Loucy (cell line): ENCODE data around the gene ZBTB16.

ENCODE experiments used
- H2AFZ ChIP-seq: fragments of 200-600 bp; sonication (generic); 2 replicates; pipeline ENCODE4 v1.6.0; 2016; ENCODE audit warnings: antibody characterized with exemption, mild to moderate bottlenecking, low read length, moderate library complexity
- H3F3A ChIP-seq: fragments of 200-600 bp; 2 replicates; pipeline ENCODE4 v1.6.0; 2016; ENCODE audit warnings: antibody characterized with exemption, low read depth, mild to moderate bottlenecking
- H3K27me3 ChIP-seq: fragments of 200-600 bp; sonication (generic); 2 replicates; pipeline ENCODE4 v1.6.1; 2014; ENCODE audit warnings: low read length, mild to moderate bottlenecking; ENCODE audit not compliant: insufficient read depth, poor library complexity, severe bottlenecking
- H3K36me3 ChIP-seq: fragments of 200-600 bp; sonication (generic); 2 replicates; pipeline ENCODE4 v1.6.1; 2016; ENCODE audit warnings: low read length; ENCODE audit not compliant: insufficient read depth
- H3K4me1 ChIP-seq: fragments of 200-600 bp; sonication (generic); 2 replicates; pipeline ENCODE4 v1.5.1; 2014; ENCODE audit warnings: low read length, mild to moderate bottlenecking; ENCODE audit not compliant: insufficient read depth, poor library complexity, severe bottlenecking
- H3K4me2 ChIP-seq: fragments of 200-600 bp; sonication (generic); 2 replicates; pipeline ENCODE4 v1.6.0; 2014; ENCODE audit warnings: antibody characterized with exemption, low read length, low read depth, mild to moderate bottlenecking; ENCODE audit not compliant: poor library complexity, severe bottlenecking
- H3K4me3 ChIP-seq: fragments of 200-600 bp; sonication (generic); 2 replicates; pipeline ENCODE4 v1.5.1; 2014; ENCODE audit warnings: low read length, mild to moderate bottlenecking, mixed read lengths; ENCODE audit not compliant: poor library complexity, severe bottlenecking
- H3K79me2 ChIP-seq: fragments of 200-600 bp; sonication (generic); 2 replicates; pipeline ENCODE4 v1.6.1; 2014; ENCODE audit warnings: low read length; ENCODE audit not compliant: insufficient read depth
- H3K9ac ChIP-seq: fragments of 200-600 bp; sonication (generic); 2 replicates; pipeline ENCODE4 v1.6.0; 2014; ENCODE audit warnings: mild to moderate bottlenecking, low read depth, low read length, moderate library complexity; ENCODE audit not compliant: poor library complexity, severe bottlenecking
- H3K9me2 ChIP-seq: fragments of 200-600 bp; sonication (generic); replicated peaks from 2 replicates; pipeline ENCODE4 v1.6.1; 2016; ENCODE audit warnings: low read depth, low read length, mixed read lengths
- H3K9me3 ChIP-seq: fragments of 200-600 bp; sonication (generic); 2 replicates; pipeline ENCODE4 v1.6.1; 2014; ENCODE audit warnings: mild to moderate bottlenecking, antibody characterized with exemption, low read length, low read depth; ENCODE audit not compliant: insufficient read depth
- H4K20me1 ChIP-seq: fragments of 200-600 bp; sonication (generic); 2 replicates; pipeline ENCODE4 v1.6.0; 2014; ENCODE audit warnings: antibody characterized with exemption, low read length, mild to moderate bottlenecking; ENCODE audit not compliant: insufficient read depth, poor library complexity, severe bottlenecking
- EZH2phosphoT487 ChIP-seq: fragments of 200-600 bp; IDR thresholded peaks from 2 replicates; pipeline ENCODE4 v1.6.1; 2018; ENCODE audit warnings: antibody characterized with exemption, mild to moderate bottlenecking, moderate library complexity, borderline replicate concordance
- TF ChIP-seq, protein P1 (sequence below): fragments of 200-600 bp; sonication (generic); conservative IDR thresholded peaks from 2 replicates; pipeline ENCODE4 v1.5.1; 2014; ENCODE audit warnings: mild to moderate bottlenecking, antibody characterized with exemption, low read length

Gene ZBTB16

DNA sequence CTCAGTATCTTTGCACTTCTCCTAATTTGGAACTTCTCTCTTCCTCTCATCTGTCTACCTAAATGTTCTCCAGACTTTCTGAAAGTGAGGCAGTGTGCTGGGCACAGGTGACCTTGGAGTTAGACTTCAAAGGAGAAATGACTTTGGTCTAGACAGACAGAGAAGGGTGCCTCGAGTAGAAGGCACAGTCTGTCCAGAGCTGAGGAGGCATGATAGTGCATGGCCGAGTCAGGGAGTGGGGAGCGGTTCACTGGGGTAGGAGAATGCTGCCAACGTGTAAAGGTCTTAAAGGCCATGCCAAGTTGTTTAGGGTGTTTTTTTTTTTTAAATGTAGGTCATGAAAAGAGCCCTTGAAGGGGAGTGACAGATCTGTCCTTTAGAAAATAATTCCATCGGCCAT, 17.3 kb upstream of the ZBTB16 start:
- H3K4me1 ChIP-seq: peaks cover 9% of the 10 kb centered on the region
- no peak overlapping the region for H2AFZ ChIP-seq
- no peaks in the 10 kb centered on the region for H3K9me3 ChIP-seq
- no peak overlapping the region for H3K9ac ChIP-seq
- H4K20me1 ChIP-seq: no peaks in the 10 kb centered on the region
- no peak overlapping the region for H3K4me3 ChIP-seq
- H3K9me2 ChIP-seq: no peaks in the 10 kb centered on the region
- no peak overlapping the region for H3K4me2 ChIP-seq
- H3K79me2 ChIP-seq: no peaks in the 10 kb centered on the region
- H3K36me3 ChIP-seq: no peaks in the 10 kb centered on the region
- no peaks in the 10 kb centered on the region for H3K27me3 ChIP-seq
- TF ChIP-seq, protein P1, sequence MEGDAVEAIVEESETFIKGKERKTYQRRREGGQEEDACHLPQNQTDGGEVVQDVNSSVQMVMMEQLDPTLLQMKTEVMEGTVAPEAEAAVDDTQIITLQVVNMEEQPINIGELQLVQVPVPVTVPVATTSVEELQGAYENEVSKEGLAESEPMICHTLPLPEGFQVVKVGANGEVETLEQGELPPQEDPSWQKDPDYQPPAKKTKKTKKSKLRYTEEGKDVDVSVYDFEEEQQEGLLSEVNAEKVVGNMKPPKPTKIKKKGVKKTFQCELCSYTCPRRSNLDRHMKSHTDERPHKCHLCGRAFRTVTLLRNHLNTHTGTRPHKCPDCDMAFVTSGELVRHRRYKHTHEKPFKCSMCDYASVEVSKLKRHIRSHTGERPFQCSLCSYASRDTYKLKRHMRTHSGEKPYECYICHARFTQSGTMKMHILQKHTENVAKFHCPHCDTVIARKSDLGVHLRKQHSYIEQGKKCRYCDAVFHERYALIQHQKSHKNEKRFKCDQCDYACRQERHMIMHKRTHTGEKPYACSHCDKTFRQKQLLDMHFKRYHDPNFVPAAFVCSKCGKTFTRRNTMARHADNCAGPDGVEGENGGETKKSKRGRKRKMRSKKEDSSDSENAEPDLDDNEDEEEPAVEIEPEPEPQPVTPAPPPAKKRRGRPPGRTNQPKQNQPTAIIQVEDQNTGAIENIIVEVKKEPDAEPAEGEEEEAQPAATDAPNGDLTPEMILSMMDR: no peak
- TF ChIP-seq EZH2phosphoT487: no peak
- no peaks in the 10 kb centered on the region for H3F3A ChIP-seq

DNA sequence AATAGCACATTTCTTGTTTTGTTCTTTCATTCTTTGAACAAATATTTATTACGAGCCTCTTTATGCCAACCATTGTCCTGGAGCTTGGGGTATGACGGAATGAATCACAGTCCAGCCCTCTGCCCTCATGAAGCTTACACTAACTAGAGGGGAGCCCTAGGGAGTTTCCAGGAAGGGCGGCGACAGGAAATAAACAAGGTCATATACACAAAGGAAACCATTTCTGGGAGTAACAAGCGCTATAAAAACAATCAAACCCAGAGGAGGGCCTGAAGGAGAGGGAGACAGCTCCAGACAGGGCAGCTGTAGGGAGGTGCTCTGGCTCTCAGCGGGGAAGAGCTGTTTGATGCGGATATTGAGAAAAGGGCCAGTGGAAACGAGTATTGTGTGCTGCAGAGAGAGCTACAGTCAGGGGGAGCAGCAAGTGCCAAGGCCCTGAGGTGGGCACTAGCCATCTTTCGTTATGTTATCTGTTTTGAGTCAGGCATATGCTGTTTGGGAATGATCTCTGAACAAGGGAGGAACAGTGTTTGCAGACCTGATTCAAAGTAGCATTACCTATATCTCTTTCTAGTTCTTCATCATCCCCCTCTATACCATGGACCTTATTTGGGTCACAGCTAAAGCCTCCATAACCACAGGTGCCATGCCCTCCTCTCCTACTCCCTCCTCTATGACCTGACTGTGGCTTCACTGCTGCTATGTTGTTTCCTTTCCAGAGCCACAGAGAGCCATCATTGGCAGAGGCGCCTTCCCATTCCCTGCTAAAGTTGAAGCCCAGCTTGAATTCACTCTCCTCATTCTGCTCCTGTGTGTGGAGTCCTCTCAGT, 15.3 kb upstream of the ZBTB16 start:
- H3K9me3 ChIP-seq: no peaks in the 10 kb centered on the region
- H3F3A ChIP-seq: no peaks in the 10 kb centered on the region
- H3K4me3 ChIP-seq: no peak overlapping the region
- H2AFZ ChIP-seq: 0 out of 2 replicates have a peak overlapping the region, but pooled peaks have one; percentile 61
- H3K9me2 ChIP-seq: no peaks in the 10 kb centered on the region
- H3K9ac ChIP-seq: no peak overlapping the region
- no peaks in the 10 kb centered on the region for H3K79me2 ChIP-seq
- no peak for TF ChIP-seq EZH2phosphoT487
- TF ChIP-seq, protein P1: no peak
- no peak overlapping the region for H3K4me2 ChIP-seq
- no peaks in the 10 kb centered on the region for H3K27me3 ChIP-seq
- H4K20me1 ChIP-seq: no peaks in the 10 kb centered on the region
- no peaks in the 10 kb centered on the region for H3K36me3 ChIP-seq
- H3K4me1 ChIP-seq: peaks cover 9% of the 10 kb centered on the region

DNA sequence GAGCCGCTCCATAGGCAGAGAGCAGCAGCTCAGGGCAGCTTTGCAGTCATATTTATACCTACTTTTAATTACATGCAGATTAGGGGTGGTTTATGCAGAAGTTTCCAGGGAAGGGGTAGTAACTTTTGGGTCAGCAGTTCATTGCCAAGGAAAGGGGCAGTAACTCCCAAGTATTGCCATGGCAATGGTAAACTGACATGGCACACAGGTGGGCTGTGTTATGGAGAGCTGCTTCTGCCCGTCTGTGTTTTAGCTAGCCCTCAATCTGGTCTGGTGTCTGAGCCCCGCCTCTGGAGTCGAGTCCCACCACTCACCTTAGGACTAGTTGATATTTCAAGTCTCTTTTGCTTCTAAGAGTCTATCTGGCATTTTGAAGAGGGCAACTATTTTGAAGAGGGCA, 12.2 kb upstream of the ZBTB16 start:
- no peaks in the 10 kb centered on the region for H3K9me2 ChIP-seq
- no peaks in the 10 kb centered on the region for H4K20me1 ChIP-seq
- no peak overlapping the region for H3K9ac ChIP-seq
- H3K9me3 ChIP-seq: no peaks in the 10 kb centered on the region
- no peaks in the 10 kb centered on the region for H3K27me3 ChIP-seq
- H3K4me2 ChIP-seq: no peak overlapping the region
- H3K36me3 ChIP-seq: no peaks in the 10 kb centered on the region
- no peaks in the 10 kb centered on the region for H3F3A ChIP-seq
- no peaks in the 10 kb centered on the region for H3K79me2 ChIP-seq
- H3K4me1 ChIP-seq: peaks cover 9% of the 10 kb centered on the region
- no peak overlapping the region for H2AFZ ChIP-seq
- TF ChIP-seq, protein P1: no peak
- TF ChIP-seq EZH2phosphoT487: no peak
- H3K4me3 ChIP-seq: no peak overlapping the region
